HG03060 (cell line): Measurements from ENCODE around the gene SOCS7.
"Not testable (repeated sequence)": the region's sequence is repeated elsewhere in the genome, so short reads cannot be mapped to it uniquely, and the experiment has no call there.

Experiments used
- ATAC-seq: cut with Tn5 transposase; IDR thresholded peaks from one replicate; pipeline ENCODE4 v1.9.1; 2021; ENCODE audit warnings: low read depth, moderate number of reproducible peaks; ENCODE audit not compliant: unreplicated experiment

The SOCS7 gene

GRCh38 chr17:38434178-38434665, 82.6 kb downstream of the SOCS7 start:
- no peak for ATAC-seq

- ATAC-seq = no peak
Observed at GRCh38 chr17:38435795-38436194, 84.2 kb downstream of the SOCS7 start.

- ATAC-seq = no peak
Observed at GRCh38 chr17:38436386-38436785, 84.7 kb downstream of the SOCS7 start.

GRCh38 chr17:38437313-38437712, 85.7 kb downstream of the SOCS7 start:
- not testable (repeated sequence) for ATAC-seq

DNA sequence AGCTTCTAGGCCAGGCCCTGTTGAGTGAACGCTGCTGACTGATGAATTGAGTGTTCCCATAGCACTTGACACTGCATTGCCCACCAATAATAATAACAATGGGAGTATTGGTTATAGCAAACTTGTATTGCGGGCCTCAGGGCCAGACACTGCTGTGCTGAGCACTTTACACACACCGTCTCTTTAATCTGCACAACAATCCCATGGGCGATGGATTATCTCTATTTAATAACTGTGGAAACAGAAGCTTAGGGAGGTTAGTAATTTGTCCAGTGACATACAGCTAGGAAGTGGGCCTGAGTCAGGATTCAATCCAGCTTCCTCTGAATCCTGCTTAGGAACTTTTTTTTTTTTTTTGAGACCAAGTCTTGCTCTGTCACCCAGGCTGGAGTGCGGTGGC, 87.8 kb downstream of the SOCS7 start:
- ATAC-seq = no peak

DNA sequence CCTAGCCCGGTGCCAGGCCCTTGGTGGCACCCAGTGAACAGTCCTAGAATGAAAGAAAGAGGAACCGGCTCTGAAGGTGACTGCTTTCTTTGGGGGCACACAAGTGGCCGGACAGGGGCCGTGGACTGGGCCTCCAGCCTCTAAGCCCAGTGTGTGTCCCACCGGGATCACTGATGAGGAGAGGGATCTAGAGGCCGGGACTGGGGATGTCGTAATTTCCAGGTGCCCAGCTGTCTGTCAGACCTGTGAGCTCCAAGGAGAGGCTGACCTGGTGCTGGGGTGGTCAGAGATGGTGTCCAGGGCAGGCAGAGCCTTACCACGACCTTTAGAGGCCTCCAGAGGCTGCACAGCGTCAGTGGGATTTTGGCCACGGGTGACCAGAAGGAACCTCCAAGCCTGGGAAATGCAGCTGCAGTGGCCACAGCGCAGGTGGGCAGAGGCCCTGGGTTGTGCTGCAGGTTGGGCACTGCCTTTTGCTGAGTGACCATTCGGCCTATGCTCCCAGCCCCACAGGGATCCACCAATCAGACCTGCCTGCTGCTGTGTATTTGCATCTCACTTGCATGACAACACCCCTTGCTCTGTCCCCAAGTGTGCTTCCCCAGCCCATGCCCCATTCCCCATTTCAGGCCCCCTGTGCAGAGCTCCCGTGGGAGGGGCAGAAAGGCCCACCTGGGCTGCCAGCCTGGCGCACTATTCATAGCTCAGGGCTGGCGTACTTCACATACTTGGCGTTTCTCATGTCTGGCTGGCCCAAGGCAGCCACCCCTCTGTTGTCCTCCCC, 89.2 kb downstream of the SOCS7 start:
- no peak for ATAC-seq

GRCh38 chr17:38441429-38442061, 89.9 kb downstream of the SOCS7 start:
- no peak for ATAC-seq

- no peak for ATAC-seq
Observed at GRCh38 chr17:38442548-38442947, 90.9 kb downstream of the SOCS7 start.

DNA sequence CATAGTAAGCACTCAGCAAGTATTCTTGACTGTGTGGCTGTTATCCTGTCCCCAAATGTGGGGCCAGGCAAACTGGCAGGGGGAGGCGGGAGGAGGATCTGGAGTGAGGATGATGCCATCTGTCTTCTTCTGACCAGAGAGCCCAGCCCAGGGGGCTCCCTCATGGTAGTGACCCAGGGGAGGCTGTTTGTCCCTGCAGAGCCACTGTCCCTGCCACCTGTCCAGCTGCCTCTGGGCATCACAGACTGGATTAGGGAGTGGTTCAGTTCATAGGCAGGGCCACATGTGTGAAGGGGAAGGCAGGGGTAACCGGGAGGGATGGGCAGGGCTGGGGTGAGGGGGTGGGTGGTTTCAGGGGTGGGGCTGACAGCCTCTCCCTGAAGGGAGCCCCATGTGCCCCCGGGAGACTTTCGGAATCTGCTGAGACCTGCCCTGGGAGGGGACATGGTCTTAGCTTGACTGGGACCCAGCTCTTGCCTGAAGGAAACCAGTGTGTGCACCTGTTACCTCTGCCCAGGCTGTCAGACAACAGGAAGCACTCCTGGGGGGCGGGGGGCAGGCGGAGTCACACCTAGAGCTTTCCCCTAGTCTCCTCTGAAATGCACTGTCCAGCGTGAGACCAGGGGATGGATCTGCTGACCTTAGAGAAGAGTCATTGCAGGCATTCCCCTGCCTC, 91.8 kb downstream of the SOCS7 start:
- ATAC-seq = no peak

GRCh38 chr17:38444151-38444550, 92.5 kb downstream of the SOCS7 start:
- ATAC-seq = no peak

DNA sequence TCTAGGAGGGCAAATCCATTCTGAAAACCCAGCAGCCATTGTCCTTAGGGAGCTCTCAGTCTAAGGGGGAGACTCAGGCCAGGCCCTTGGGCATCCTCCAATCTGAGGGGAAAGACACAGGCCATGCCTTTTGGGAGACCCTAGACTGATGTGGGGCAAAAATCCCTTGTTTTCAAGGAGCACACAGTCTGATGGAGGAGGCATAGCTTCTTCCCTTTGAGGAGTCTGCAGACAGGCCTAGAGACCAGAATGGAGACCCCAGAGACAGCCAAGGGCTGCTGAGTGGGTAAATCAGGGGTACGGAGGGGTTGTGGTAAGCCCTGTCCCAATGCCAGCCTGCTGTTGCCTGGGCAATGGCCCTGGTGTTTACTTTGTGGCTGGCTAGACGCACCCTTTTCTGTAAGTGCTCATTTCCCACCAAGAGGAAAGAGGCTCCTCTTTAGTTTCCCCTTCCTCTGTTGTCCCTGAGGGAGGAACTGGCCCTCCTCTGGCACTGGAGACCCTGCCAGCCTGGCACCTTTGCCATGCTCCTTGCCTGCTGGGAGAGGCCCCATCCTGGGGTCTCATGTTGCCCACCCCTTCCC, 96.0 kb downstream of the SOCS7 start:
- ATAC-seq = no peak

DNA sequence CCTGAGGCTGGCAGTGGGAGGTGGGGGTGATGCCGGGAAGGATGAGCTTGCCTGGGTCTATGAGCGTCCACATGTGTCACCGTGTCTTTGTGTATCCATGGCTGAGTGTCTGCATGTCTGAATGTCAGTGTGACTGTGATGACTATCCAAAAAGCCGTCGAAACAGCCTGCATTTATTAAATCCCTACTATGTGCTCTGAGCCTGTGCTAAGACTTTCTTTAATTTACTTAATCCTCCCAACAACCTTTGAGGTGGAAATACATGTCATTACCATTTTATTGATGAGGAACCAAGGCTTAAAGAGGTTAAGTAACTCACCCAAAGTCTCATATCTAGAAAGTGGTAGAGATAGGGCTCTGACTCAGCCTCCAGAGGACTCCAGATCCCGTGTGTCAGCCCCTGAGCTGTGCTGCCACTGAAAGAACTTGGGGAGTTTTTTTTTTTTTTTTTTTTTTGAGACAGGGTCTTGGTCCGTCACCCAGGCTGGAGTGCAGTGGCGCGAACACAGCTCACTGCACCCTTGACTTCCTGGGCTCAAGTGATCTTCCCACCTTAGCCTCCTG, 96.6 kb downstream of the SOCS7 start:
- ATAC-seq = no peak

GRCh38 chr17:38449364-38449763, 97.7 kb downstream of the SOCS7 start:
- no peak for ATAC-seq

GRCh38 chr17:38450557-38451029, 98.9 kb downstream of the SOCS7 start:
- no peak for ATAC-seq

GRCh38 chr17:38451030-38451839, 99.6 kb downstream of the SOCS7 start:
- ATAC-seq = no peak

DNA sequence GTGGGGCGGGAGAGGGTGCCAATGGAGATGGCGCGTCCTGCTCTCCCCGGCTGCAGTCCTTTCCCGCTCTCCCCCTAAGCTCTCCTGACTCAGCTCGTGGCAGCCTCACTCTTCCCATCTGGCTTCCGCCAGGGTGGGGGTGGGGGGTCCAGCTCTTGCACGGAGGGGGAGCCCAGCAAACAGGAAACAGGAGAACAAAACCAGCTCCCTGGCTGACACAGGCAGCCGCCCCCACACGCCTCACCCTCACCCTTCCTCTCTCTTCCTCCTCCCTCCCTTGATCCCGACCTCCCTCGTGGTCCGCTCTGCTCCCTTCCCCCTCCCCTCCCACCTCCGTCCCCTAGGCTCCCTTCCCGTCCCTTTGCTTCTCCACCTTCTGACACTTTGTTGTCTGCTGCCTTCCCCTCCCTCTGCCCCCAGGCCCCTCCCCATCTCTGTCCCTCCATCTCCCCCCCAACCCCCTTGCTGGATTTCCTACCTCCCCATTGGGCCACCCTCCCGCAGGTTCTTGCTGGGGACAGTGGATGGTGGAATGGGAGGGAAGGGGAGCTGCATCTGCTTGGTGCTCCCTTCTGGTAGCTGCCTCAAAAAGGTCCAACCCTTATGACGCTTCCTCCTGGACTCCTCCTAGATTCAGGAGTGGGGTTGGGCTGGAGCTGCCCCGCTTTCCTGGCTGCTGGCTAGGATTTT, 100.3 kb downstream of the SOCS7 start:
- no peak for ATAC-seq

DNA sequence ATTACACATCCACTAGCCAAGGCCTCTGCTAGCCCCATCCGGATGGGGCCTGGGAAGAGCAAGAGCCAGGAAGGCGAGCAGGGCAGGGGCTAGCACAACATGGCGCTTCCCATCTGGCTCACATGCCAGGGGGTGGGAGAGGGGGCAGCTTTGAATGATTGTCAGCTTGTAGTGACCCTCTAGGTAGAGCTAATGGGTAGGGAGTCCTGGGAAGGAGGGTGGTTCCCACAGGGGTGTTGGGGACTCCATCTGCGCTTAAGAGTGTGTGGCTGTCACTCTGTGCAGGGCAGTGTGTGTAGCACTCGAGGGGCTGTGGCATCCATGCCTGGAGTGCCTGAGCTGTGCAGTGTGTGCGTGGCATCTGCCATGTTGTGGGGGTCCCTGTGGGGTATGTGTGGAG, 101.1 kb downstream of the SOCS7 start:
- ATAC-seq = no peak

- ATAC-seq = no peak
Observed at GRCh38 chr17:38453951-38454421, 102.3 kb downstream of the SOCS7 start.

DNA sequence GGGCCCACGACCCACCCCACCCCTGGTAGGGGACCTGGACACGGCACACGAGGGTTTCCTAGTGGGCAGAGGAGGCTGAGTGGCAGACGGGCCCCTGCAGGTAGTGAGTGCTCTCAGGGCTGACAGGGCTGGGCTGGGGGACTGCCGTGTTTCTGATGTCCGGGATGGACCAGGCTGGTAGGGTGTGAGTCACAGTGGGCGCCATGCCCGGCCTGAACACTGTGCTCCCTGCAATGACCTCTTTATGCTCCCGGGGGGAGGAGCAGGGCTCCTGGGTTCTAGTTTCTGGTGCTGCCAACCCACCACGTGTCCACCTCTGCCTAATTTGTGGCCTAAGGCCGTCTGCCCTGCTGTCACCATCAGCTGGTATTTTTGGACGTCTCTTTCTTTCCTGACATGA, 102.9 kb downstream of the SOCS7 start:
- no peak for ATAC-seq
